OCI-LY7 (cell line): ENCODE data around the gene BEND3. TPM values are rescaled to one million over a fixed set of nuclear protein-coding genes. Genes with fewer than 3 reads are reported as not detected.

Experiments
- BruUV-seq: library from RNA; stranded (reverse); fragments of 400-500 nt; replicated peaks from 2 replicates; lab custom pipeline; 2021; lab: Mats Ljungman, UMichigan
- CTCF ChIA-PET: fragments of 300-600 bp; sonication (Branson Sonifier 250); formaldehyde crosslinking; loops from one replicate; lab custom pipeline; 2022; ENCODE audit warnings: antibody characterized with exemption; ENCODE audit not compliant: unreplicated experiment; lab: Charles Lee
- POLR2A ChIA-PET: fragments of 300-600 bp; sonication (Branson Sonifier 250); formaldehyde crosslinking; loops from one replicate; lab custom pipeline; 2022; ENCODE audit warnings: antibody characterized with exemption; lab: Charles Lee
- DNase-seq: peaks from one replicate; pipeline ENCODE4 v3.0.0-alpha.2; 2015; ENCODE audit warnings: low spot score
- H2AFZ ChIP-seq: fragments of 200-600 bp; sonication (generic), shearing (Covaris generic); 2 replicates; pipeline ENCODE4 v1.6.1; 2014; ENCODE audit warnings: mild to moderate bottlenecking, antibody characterized with exemption, low read length, moderate library complexity
- H3K27ac ChIP-seq: fragments of 200-600 bp; sonication (generic); 2 replicates; pipeline ENCODE4 v1.5.1; 2014; ENCODE audit warnings: mixed run types, low read depth, mild to moderate bottlenecking, moderate library complexity, low read length, inconsistent platforms; ENCODE audit not compliant: poor library complexity, severe bottlenecking
- H3K36me3 ChIP-seq: fragments of 200-600 bp; sonication (generic); 2 replicates; pipeline ENCODE4 v1.6.1; 2014; ENCODE audit warnings: mild to moderate bottlenecking, antibody characterized with exemption, low read length, moderate library complexity, mixed read lengths; ENCODE audit not compliant: insufficient read depth
- H3K4me1 ChIP-seq: fragments of 200-600 bp; sonication (generic); 2 replicates; pipeline ENCODE4 v1.5.1; 2014; ENCODE audit warnings: mild to moderate bottlenecking, low read length; ENCODE audit not compliant: insufficient read depth, poor library complexity, severe bottlenecking
- H3K4me2 ChIP-seq: fragments of 200-600 bp; sonication (generic); 2 replicates; pipeline ENCODE4 v1.6.1; 2014; ENCODE audit warnings: mild to moderate bottlenecking, low read length
- H3K4me3 ChIP-seq: fragments of 200-600 bp; sonication (generic); 2 replicates; pipeline ENCODE4 v1.5.1; 2014; ENCODE audit warnings: mild to moderate bottlenecking, low read depth, low read length; ENCODE audit not compliant: poor library complexity, severe bottlenecking
- H3K79me2 ChIP-seq: fragments of 200-600 bp; sonication (generic); 2 replicates; pipeline ENCODE4 v1.6.1; 2016; ENCODE audit warnings: low read depth, mild to moderate bottlenecking, low read length, moderate library complexity, mixed read lengths; ENCODE audit not compliant: insufficient read depth
- H3K9me2 ChIP-seq: fragments of 200-600 bp; sonication (generic); 2 replicates; pipeline ENCODE4 v1.6.1; 2016; ENCODE audit warnings: mild to moderate bottlenecking, low read length, mixed read lengths; ENCODE audit not compliant: insufficient read depth
- H3K9me3 ChIP-seq: fragments of 200-600 bp; sonication (generic); 2 replicates; pipeline ENCODE4 v1.6.1; 2014; ENCODE audit warnings: mild to moderate bottlenecking, mixed run types, low read length, mixed read lengths
- H4K20me1 ChIP-seq: fragments of 200-600 bp; sonication (generic); 2 replicates; pipeline ENCODE4 v1.6.1; 2014; ENCODE audit warnings: mild to moderate bottlenecking, antibody characterized with exemption, low read length, moderate library complexity, mixed read lengths; ENCODE audit not compliant: insufficient read depth
- CTCF ChIP-seq: fragments of 200-600 bp; sonication (generic); conservative IDR thresholded peaks from 2 replicates; pipeline ENCODE4 v1.5.1; 2014; ENCODE audit warnings: mild to moderate bottlenecking, antibody characterized with exemption, low read length, moderate library complexity, mixed read lengths
- EZH2phosphoT487 ChIP-seq: fragments of 200-600 bp; sonication (generic); IDR thresholded peaks from 2 replicates; pipeline ENCODE4 v1.6.1; 2018; ENCODE audit warnings: low read depth, borderline replicate concordance, mild to moderate bottlenecking, mixed run types, antibody characterized with exemption, low read length, moderate library complexity, mixed read lengths
- intact Hi-C: fragments of 100-400 bp; cut with micrococcal nuclease; formaldehyde crosslinking; loops from one replicate; pipeline ENCODE4 v1.10.0; 2022; ENCODE audit not compliant: unreplicated experiment
- total RNA-seq, 2 experiments: library from RNA; depleted of rRNA in 1 of 2; stranded (reverse); fragments of >200 nt in 1 of 2; shearing (Covaris generic) in 1 of 2; gene quantifications; 2 replicates each; pipeline ENCODE4 v1.2.3, GENCODE V29; 2014 to 2022

Gene BEND3
- total RNA-seq, 2 experiments from 2014 or later = 11.7 to 14.3 TPM

- CTCF ChIA-PET = interaction anchor here (1.0 kb wide), 1 partner anchor 34 kb away, joined by 5 read pairs; no protein-coding TSS in a partner anchor
- H3K27ac ChIP-seq = no peak overlapping the region
- no peaks in the 10 kb centered on the region for H3K9me2 ChIP-seq
- no peaks in the 10 kb centered on the region for H3K4me1 ChIP-seq
- no peaks in the 10 kb centered on the region for H3K9me3 ChIP-seq
- no peak overlapping the region for H3K4me3 ChIP-seq
- H3K79me2 ChIP-seq = no peaks in the 10 kb centered on the region
- H4K20me1 ChIP-seq = no peaks in the 10 kb centered on the region
- no peak for DNase-seq
- H3K36me3 ChIP-seq = peaks cover 19% of the 10 kb centered on the region
- intact Hi-C loops = no loop called here
- TF ChIP-seq CTCF (0 out of 2 replicates have a peak, but pooled peaks have one; percentile 32), EZH2phosphoT487 (no peak)
- BruUV-seq = no TSS peak
- H3K4me2 ChIP-seq = no peak overlapping the region
- H2AFZ ChIP-seq = no peak overlapping the region
- POLR2A ChIA-PET = interaction anchor here (1.2 kb wide), 1 partner anchor 34 kb away, joined by 3 read pairs; no protein-coding TSS in a partner anchor
Measured at GRCh38 chr6:107079429-107079828, 35.9 kb downstream of the BEND3 start.

GRCh38 chr6:107077710-107078109 is 37.6 kb downstream of the BEND3 start:
- no TSS peak for BruUV-seq

More at GRCh38 chr6:107077710-107078109, 37.6 kb downstream of the BEND3 start:
- TF ChIP-seq EZH2phosphoT487 = no peak
- no peak for TF ChIP-seq CTCF
- ChIA-PET POLR2A (no interaction called here), CTCF (no interaction called here)
- H3K9me3 ChIP-seq = no peaks in the 10 kb centered on the region
- no peaks in the 10 kb centered on the region for H4K20me1 ChIP-seq
- H3K4me3 ChIP-seq = no peak overlapping the region
- DNase-seq = no peak
- intact Hi-C loops = no loop called here
- H3K4me1 ChIP-seq = no peaks in the 10 kb centered on the region
- no peaks in the 10 kb centered on the region for H3K79me2 ChIP-seq
- H3K36me3 ChIP-seq = peaks cover 2% of the 10 kb centered on the region; the same call in 1 of the 2 replicates
- H3K4me2 ChIP-seq = no peak overlapping the region
- H3K9me2 ChIP-seq = no peaks in the 10 kb centered on the region
- H3K27ac ChIP-seq = no peak overlapping the region
- no peak overlapping the region for H2AFZ ChIP-seq
